ENCODE data around the gene NAPA.
"Not testable (repeated sequence)": the region's sequence is repeated elsewhere in the genome, so short reads cannot be mapped to it uniquely, and the experiment has no call there.

The NAPA gene

GRCh38 chr19:47499371-47499770 is 15.5 kb downstream of the NAPA start:
- no peak for DNase-seq

- DNase-seq: no peak
Measured at GRCh38 chr19:47498561-47498960, 16.3 kb downstream of the NAPA start.

GRCh38 chr19:47497821-47498520 is 16.9 kb downstream of the NAPA start:
- DNase-seq: no peak

- no peak for DNase-seq
Measured at GRCh38 chr19:47497050-47497766, 17.7 kb downstream of the NAPA start.

- DNase-seq: no peak
Measured at GRCh38 chr19:47495478-47496372, 19.1 kb downstream of the NAPA start.

- no peak for DNase-seq
Measured at GRCh38 chr19:47494729-47495128, 20.1 kb downstream of the NAPA start.

GRCh38 chr19:47494211-47494547 is 20.7 kb downstream of the NAPA start:
- DNase-seq: no peak

GRCh38 chr19:47493378-47494210 is 21.3 kb downstream of the NAPA start:
- DNase-seq: no peak

GRCh38 chr19:47492571-47493377 is 22.1 kb downstream of the NAPA start:
- no peak for DNase-seq

- DNase-seq: no peak
Measured at GRCh38 chr19:47492137-47492533, 22.7 kb downstream of the NAPA start.

GRCh38 chr19:47491358-47492136 is 23.3 kb downstream of the NAPA start:
- DNase-seq: no peak

GRCh38 chr19:47490847-47491246 is 24.0 kb downstream of the NAPA start:
- DNase-seq: no peak

GRCh38 chr19:47490031-47490430 is 24.8 kb downstream of the NAPA start:
- DNase-seq: no peak

- no peak for DNase-seq
Measured at GRCh38 chr19:47489072-47489914, 25.6 kb downstream of the NAPA start.

- DNase-seq: no peak
Measured at GRCh38 chr19:47487551-47488515, 27.0 kb downstream of the NAPA start.

- DNase-seq: no peak
Measured at GRCh38 chr19:47486900-47487299, 28.0 kb downstream of the NAPA start.

GRCh38 chr19:47486220-47486619 is 28.6 kb downstream of the NAPA start:
- not testable (repeated sequence) for DNase-seq

- DNase-seq: no peak
Measured at GRCh38 chr19:47485210-47485609, 29.7 kb downstream of the NAPA start.

Measured in midbrain (tissue), 1 donor.